Stimulated activated CD4-positive, alpha-beta T cell treated with anti-CD3 and anti-CD28 coated beads, Interleukin-12 subunit alpha, Interleukin-12 subunit beta, amount 100 ng/mL, for 48 hours (primary cell): ENCODE measurements around the gene ATF6B.
"Not testable (repeated sequence)": the region's sequence is repeated elsewhere in the genome, so short reads cannot be mapped to it uniquely, and the experiment has no call there.

ENCODE experiments used
- DNase-seq, 3 donors: peaks; one replicate each; pipeline ENCODE4 v3.0.0-alpha.2; 2020; ENCODE audit warnings: low read depth in 2 of 3, low spot score in 1 of 3

The ATF6B gene

DNA sequence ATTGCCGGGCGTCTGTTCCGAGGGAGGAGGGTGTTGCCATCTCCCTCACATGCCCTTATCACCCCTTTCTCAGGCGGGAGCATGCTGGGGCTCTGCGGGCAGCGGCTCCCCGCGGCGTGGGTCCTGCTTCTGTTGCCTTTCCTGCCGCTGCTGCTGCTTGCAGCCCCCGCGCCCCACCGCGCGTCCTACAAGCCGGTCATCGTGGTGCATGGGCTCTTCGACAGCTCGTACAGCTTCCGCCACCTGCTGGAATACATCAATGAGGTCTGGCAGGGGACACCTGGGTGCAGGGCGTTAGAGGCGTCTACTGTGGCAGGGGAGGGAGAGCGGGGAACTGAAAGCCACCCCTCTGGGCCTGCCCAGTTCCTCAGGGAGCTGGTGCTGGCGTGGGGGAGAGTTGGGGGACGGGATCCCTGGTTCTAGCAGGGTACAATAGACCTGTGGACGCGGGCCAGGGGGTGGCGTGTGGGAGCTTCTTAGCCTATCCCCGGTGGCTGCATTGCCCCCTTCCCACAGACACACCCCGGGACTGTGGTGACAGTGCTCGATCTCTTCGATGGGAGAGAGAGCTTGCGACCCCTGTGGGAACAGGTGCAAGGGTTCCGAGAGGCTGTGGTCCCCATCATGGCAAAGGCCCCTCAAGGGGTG is 26.6 kb upstream of the ATF6B start:
- DNase-seq: peak; percentile 37 to 51 (median 51)

DNA sequence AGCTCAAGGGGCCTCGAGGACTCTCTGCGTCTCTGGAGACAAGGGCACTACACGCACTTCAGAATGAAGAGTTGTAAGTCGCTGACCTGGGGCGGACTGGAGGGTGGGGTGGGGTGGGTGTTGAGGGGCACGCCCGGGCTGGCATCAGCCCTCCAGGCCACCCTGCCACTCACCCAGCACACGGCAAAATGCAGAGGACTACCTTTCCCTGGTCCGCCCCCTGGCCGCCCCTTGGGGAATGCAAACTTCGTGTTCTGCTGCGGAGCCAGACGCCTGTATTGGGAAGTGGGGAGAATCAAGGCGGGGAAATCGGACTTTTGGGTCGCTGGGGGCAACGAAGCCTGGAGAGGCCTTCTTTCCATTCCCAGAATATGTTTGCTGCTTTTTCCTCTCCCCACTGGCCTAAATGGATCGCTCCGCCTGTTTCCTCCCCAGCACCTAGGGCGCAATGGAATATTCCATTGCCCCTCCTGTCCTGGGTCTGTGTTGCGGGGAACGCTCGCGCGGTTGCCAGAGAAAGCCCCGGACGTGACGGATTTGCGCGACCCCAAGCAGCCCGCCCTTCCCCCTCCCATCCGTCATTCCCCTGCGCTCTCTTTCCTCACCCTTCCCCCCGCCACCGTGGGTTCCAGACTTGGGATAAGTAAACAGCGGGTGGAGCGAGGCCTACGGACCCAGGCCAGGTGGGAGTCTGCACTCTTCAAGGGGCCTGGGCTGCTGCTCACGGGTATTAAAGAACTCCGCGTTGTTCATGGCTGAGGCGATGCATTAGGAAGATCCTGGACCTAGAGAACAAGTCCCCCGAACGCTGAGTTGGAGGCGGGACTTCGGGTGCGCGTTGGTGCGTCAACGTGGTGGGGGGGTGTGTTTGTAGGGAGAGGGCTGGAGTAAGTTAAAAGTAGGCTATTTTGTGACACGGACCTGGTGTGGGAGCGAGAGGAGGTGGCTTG is 25.8 kb upstream of the ATF6B start, which contains the start of gene PPT2:
Gene PPT2, plus strand, starts transcription at position 578 of the 950 bp plus-strand sequence. CDS start 454 bp downstream, outside the sequence.
- DNase-seq: peak; percentile 57 to 65 (median 62)

- DNase-seq: no peak
These were observed 24.9 kb upstream of the ATF6B start for GRCh38 chr6:32152769-32153563.

GRCh38 chr6:32151863-32152768 is 24.1 kb upstream of the ATF6B start, which contains the start of gene PRRT1:
TSS of gene PRRT1 (minus strand) at chr6:32151939. CDS start at chr6:32151827, 112 bp downstream.
- no peak for DNase-seq

- DNase-seq: no peak
These were observed 23.3 kb upstream of the ATF6B start for GRCh38 chr6:32151181-32151862.

GRCh38 chr6:32149932-32150870 is 22.2 kb upstream of the ATF6B start:
- DNase-seq: no peak

- DNase-seq: no peak
These were observed 21.2 kb upstream of the ATF6B start for GRCh38 chr6:32149092-32149755.

- DNase-seq: peak; percentile 48 to 73 (median 71)
These were observed 20.4 kb upstream of the ATF6B start for GRCh38 chr6:32148289-32149091.

DNA sequence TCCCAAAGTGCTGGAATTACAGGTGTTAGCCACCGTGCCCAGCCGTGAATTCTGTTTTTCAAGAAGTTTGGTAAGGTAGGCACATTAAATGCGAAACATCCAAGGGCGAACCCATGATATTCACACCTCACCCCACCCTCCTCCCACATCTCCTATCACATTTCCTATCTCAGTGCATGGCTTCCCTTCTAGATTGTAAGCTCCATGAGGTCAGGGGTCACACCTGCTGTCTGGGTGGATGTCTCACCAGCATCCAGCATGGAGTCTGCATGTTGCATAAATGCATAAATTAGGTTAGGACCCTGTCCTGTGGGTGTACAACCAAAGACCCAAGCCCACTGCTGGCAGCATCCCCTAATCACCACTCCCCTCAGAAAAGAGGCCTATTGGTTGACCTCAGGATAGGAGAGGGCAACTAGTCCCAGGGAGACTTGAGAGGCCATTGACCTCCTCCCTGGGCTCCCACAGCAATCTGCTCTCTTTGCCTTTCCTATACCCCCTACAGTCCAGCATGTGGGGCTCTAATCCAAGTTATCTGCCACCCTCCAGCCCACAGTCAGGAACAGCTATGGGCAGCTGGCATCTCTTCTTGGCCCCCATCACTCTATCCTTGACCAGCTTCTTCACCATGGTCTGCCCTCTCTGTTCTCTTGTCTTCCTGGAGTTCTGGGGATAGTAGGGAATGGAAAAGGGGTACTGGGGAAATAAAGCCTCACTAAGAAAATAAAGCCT is 19.5 kb upstream of the ATF6B start:
- DNase-seq: no peak

DNA sequence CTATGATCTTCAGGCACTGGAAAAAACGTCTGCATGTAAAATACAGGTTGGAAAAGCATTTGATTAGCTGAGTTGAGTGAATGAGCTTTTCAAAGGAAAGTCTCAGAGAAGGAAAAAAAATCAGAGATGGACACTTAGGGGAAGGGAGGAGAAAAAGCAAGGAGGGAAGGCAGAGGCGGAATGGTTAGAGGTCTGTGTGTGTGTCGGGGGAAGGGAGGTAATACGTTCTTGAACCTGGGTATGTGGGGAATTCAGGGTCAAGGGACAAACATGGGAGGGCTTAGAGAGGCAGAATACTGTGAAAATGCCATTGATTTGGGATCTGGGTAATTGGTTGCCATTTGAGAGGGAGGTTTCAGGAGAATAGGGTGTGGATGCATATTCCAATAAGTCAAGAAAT is 18.6 kb upstream of the ATF6B start:
- DNase-seq: no peak

GRCh38 chr6:32146287-32146686 is 18.2 kb upstream of the ATF6B start:
- no peak for DNase-seq

DNA sequence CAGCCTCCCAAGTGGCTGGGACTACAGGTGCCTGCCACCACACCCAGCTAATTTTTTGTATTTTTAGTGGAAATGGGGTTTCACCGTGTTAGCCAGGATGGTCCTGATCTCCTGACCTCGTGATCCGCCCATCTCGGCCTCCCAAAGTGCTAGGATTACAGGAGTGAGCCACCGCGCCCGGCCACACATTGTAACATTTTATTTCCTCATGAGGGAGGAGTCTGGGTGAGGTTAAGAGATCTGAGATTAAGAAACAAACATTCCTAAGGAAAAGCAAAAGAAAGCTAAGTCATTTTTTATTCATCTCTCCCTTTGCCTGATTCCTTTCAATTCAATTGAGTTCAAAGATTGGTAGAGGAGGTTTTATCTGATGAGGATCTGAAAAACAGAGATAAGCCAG is 16.2 kb upstream of the ATF6B start:
- not testable (repeated sequence) for DNase-seq

GRCh38 chr6:32140420-32141046 is 12.5 kb upstream of the ATF6B start:
- DNase-seq: no peak

GRCh38 chr6:32139590-32139989 is 11.5 kb upstream of the ATF6B start:
- DNase-seq: no peak

- DNase-seq: no peak
These were observed 9.4 kb upstream of the ATF6B start for GRCh38 chr6:32137454-32137853.

DNA sequence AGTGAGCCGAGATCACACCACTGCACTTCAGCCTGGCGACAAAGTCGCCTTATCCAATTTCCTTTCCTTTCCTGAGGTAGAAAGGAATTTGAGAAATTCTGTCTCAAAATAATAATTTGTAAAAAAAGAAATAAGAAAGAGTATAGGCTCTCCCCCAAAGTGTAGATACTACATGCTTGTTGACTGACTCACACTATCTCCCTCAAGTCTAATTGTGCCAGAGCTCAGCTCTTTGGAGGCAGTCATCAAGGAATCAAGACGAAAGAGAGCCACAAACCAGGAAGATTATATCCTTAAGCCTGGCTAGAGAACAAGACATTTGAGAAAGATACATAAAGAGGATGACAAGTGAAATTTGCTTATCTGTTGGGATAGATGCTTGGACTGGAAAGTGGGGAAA is 5.7 kb upstream of the ATF6B start:
- DNase-seq: no peak
